Large intestine (tissue), 3 donors: ENCODE results near the gene MAN2A1. TPM values are rescaled to one million over a fixed set of nuclear protein-coding genes. Genes with fewer than 3 reads are reported as not detected.

Experiments
- DNase-seq, 2 donors: peaks; one replicate each; pipeline versions ENCODE4 v3.0.0 to v3.0.0-alpha.2; 2013
- H3K27ac ChIP-seq: one replicate; pipeline ENCODE4 v1.5.1; 2013; ENCODE audit warnings: low read length
- H3K27me3 ChIP-seq: 2 replicates; pipeline ENCODE4 v1.6.1; 2013; ENCODE audit warnings: low read length; ENCODE audit not compliant: control insufficient read depth, insufficient read depth
- H3K36me3 ChIP-seq: 2 replicates; pipeline ENCODE4 v1.6.1; 2013; ENCODE audit warnings: low read length; ENCODE audit not compliant: control insufficient read depth, insufficient read depth
- H3K4me1 ChIP-seq: one replicate; pipeline ENCODE4 v1.6.1; 2013; ENCODE audit warnings: low read length; ENCODE audit not compliant: control insufficient read depth, insufficient read depth
- H3K4me3 ChIP-seq: one replicate; pipeline ENCODE4 v1.5.1; 2013; ENCODE audit warnings: low read length
- H3K9me3 ChIP-seq: one replicate; pipeline ENCODE4 v1.6.1; 2013; ENCODE audit warnings: mild to moderate bottlenecking, low read depth, low read length, moderate library complexity; ENCODE audit not compliant: control insufficient read depth
- WGBS: methylation state at CpG from one replicate; pipeline ENCODE4 v1.1.5; 2013; ENCODE audit warnings: low lambda C conversion rate; ENCODE audit not compliant: insufficient coverage; 5-methylcytosine and 5-hydroxymethylcytosine counted together
- polyA plus RNA-seq: library from polyadenylated mRNA; unstranded; fragments of 120-200 nt; gene quantifications from one replicate; pipeline ENCODE4 v1.2.1, GENCODE V29; 2013

Gene MAN2A1
- polyA plus RNA-seq, 1 donor, result 100.0 TPM

GRCh38 chr5:109674596-109674995 lies 15.1 kb upstream of the MAN2A1 start:
- no peak for DNase-seq
- no peak overlapping the region for H3K4me3 ChIP-seq
- 100% methylated on average over 1 of the region's 4 CpGs for WGBS

GRCh38 chr5:109676920-109677319 lies 12.8 kb upstream of the MAN2A1 start:
- Histone ChIP-seq H3K4me3 (no peak overlapping the region), H3K27ac (no peak overlapping the region), H3K9me3 (no peaks in the 10 kb centered on the region), H3K36me3 (no peaks in the 10 kb centered on the region), H3K27me3 (no peaks in the 10 kb centered on the region), H3K4me1 (no peaks in the 10 kb centered on the region)
- no peak for DNase-seq
- 100% methylated on average over 1 of the region's 5 CpGs for WGBS

More at GRCh38 chr5:109674596-109674995, 15.1 kb upstream of the MAN2A1 start:
- no peak overlapping the region for H3K27ac ChIP-seq
- no peaks in the 10 kb centered on the region for H3K9me3 ChIP-seq
- no peaks in the 10 kb centered on the region for H3K27me3 ChIP-seq
- H3K4me1 ChIP-seq, result no peaks in the 10 kb centered on the region
- no peaks in the 10 kb centered on the region for H3K36me3 ChIP-seq

GRCh38 chr5:109678447-109678846 lies 11.3 kb upstream of the MAN2A1 start:
- DNase-seq, result no peak
- Histone ChIP-seq H3K27me3 (no peaks in the 10 kb centered on the region), H3K36me3 (no peaks in the 10 kb centered on the region), H3K27ac (no peak overlapping the region), H3K4me3 (no peak overlapping the region), H3K9me3 (no peaks in the 10 kb centered on the region), H3K4me1 (no peaks in the 10 kb centered on the region)
- 100% methylated on average over 1 of the region's 3 CpGs for WGBS

- no peak overlapping the region for H3K4me3 ChIP-seq
- no peaks in the 10 kb centered on the region for H3K9me3 ChIP-seq
- H3K27ac ChIP-seq, result no peak overlapping the region
- no peak for DNase-seq
- no peaks in the 10 kb centered on the region for H3K4me1 ChIP-seq
- 86% methylated on average over 2 of the region's 3 CpGs for WGBS
- H3K27me3 ChIP-seq, result no peaks in the 10 kb centered on the region
- no peaks in the 10 kb centered on the region for H3K36me3 ChIP-seq
These were observed 8.0 kb upstream of the MAN2A1 start for GRCh38 chr5:109681763-109682162.

GRCh38 chr5:109682383-109682782 lies 7.3 kb upstream of the MAN2A1 start:
- Histone ChIP-seq H3K27ac (no peak overlapping the region), H3K36me3 (no peaks in the 10 kb centered on the region), H3K27me3 (no peaks in the 10 kb centered on the region), H3K4me3 (no peak overlapping the region), H3K9me3 (no peaks in the 10 kb centered on the region), H3K4me1 (no peaks in the 10 kb centered on the region)
- no peak for DNase-seq
- no CpG with 5 or more reads among the region's 2 CpGs for WGBS

- Histone ChIP-seq H3K36me3 (no peaks in the 10 kb centered on the region), H3K27me3 (no peaks in the 10 kb centered on the region), H3K4me3 (no peak overlapping the region), H3K27ac (no peak overlapping the region), H3K9me3 (no peaks in the 10 kb centered on the region), H3K4me1 (no peaks in the 10 kb centered on the region)
- DNase-seq, result no peak
- WGBS, result 100% methylated on average over 2 of the region's 4 CpGs
These were observed 3.8 kb upstream of the MAN2A1 start for GRCh38 chr5:109685916-109686315.

- 10% methylated on average over 3 of the region's 6 CpGs for WGBS
- Histone ChIP-seq H3K27me3 (no peaks in the 10 kb centered on the region), H3K4me1 (peaks cover 9% of the 10 kb centered on the region), H3K4me3 (peak overlapping the region; percentile 49), H3K27ac (peak overlapping the region; percentile 93), H3K36me3 (no peaks in the 10 kb centered on the region), H3K9me3 (no peaks in the 10 kb centered on the region)
- DNase-seq, result no peak
These were observed 1.1 kb upstream of the MAN2A1 start for GRCh38 chr5:109688630-109688969.

GRCh38 chr5:109688970-109689739 lies 572 bp upstream of the MAN2A1 start:
- Histone ChIP-seq H3K4me3 (peak overlapping the region; percentile 95), H3K27ac (peak overlapping the region; percentile 99), H3K9me3 (no peaks in the 10 kb centered on the region), H3K27me3 (no peaks in the 10 kb centered on the region), H3K36me3 (no peaks in the 10 kb centered on the region), H3K4me1 (peaks cover 12% of the 10 kb centered on the region)
- peak; percentile 95 to 97 for DNase-seq
- no CpG with 5 or more reads among the region's 68 CpGs for WGBS

- Histone ChIP-seq H3K36me3 (no peaks in the 10 kb centered on the region), H3K9me3 (no peaks in the 10 kb centered on the region), H3K4me3 (peak overlapping the region; percentile 95), H3K27me3 (no peaks in the 10 kb centered on the region), H3K4me1 (peaks cover 23% of the 10 kb centered on the region), H3K27ac (peak overlapping the region; percentile 99)
- WGBS, result no CpG with 5 or more reads among the region's 71 CpGs
- DNase-seq, result peak in 1 of 2 donors; percentile 73
These were observed 681 bp downstream of the MAN2A1 start for GRCh38 chr5:109690242-109690974.

GRCh38 chr5:109690975-109691574 lies 1.3 kb downstream of the MAN2A1 start:
- WGBS, result 4% methylated on average over 4 of the region's 26 CpGs

More at GRCh38 chr5:109690975-109691574, 1.3 kb downstream of the MAN2A1 start:
- Histone ChIP-seq H3K4me1 (peaks cover 26% of the 10 kb centered on the region), H3K9me3 (no peaks in the 10 kb centered on the region), H3K4me3 (peak overlapping the region; percentile 95), H3K36me3 (no peaks in the 10 kb centered on the region), H3K27ac (peak overlapping the region; percentile 99), H3K27me3 (no peaks in the 10 kb centered on the region)
- DNase-seq, result peak; percentile 76 to 87
